ENCODE results near the gene LRP8.

The LRP8 gene

DNA sequence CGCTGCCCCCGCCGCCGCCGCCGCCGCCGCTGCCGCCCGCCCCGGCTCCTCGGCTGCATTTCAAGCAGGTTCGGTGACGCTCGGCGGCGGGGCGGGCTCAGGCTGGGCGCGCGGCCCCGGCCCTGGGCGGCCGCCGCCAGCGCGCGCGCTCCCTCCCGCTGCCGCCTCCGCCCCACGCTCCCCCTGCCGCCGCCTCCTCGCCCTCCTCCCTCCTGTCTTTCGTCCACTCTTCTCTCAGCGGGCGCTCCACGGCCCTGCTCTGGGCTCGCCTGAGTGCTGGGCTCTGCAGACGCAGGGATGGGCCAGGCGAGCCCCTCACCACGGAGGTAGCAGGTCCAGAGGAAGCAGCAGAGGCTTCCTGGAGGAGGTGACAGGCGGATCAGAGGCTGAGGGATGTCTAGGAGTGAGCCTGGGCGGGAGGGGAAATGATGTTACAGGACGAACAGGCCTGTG lies at the start of gene LRP8:
Gene LRP8 (minus strand): TSS at position 62 of the 453 bp plus-strand sequence. CDS start 158 bp downstream, outside the sequence.
- DNase-seq (ENCODE audit: low read depth in 2 of 2) = peak; percentile 62 to 77

DNA sequence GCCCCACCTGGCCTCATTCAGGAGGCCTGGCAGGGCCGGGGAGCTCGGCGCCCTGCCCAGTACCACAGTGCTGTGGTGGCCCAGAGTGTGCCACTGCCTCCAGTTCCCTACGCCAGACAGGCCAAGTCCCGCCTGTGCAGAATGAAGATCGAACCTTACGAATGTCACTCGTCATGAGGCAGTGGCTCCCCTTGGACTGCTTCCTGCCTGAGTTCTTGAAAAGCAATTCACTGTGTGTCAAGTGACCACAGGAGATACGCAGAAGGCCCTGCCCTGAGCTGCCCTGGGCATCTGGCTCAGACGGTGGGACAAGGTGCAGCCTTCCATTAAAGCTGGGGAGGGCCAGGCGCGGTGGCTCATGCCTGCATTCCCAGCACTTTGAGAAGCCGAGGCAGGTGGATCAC lies 49.6 kb upstream of the LRP8 start:
- no peak for DNase-seq (ENCODE audit: low read depth in 2 of 2)

DNA sequence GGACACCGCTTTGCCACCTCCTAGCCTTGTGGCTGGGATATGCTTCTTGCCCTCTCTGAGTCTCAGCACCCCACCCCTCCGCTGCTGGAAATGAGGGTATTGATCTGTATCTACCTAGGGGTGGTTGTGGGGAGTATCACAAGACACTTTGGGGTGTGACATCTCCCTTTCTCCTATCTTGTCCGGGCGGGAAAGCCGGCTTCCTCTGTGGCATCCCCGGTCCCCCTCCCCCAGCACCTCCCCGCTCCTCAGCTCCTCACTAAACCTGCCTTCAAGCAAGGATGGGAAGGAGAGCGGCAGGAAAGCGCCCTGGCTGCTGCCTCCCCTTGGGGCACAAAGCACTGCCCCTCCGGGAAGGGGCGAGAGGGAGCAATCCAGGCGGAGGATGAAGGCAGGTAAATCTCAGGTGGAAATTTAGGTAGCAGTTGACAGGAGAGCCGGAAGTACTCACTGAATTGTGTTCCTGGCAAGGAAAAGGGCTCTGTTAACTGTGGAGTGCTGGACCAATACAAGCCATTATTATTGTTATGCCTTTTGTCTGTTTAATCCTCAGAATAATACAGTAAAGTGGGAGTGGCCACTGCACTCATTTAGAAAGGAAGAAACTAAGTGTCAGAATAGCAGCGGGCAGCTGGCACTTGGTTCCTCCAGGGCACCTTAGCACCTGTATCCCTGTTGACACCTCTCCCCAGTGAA lies 49.0 kb upstream of the LRP8 start:
- no peak for DNase-seq (ENCODE audit: low read depth in 2 of 2)

DNA sequence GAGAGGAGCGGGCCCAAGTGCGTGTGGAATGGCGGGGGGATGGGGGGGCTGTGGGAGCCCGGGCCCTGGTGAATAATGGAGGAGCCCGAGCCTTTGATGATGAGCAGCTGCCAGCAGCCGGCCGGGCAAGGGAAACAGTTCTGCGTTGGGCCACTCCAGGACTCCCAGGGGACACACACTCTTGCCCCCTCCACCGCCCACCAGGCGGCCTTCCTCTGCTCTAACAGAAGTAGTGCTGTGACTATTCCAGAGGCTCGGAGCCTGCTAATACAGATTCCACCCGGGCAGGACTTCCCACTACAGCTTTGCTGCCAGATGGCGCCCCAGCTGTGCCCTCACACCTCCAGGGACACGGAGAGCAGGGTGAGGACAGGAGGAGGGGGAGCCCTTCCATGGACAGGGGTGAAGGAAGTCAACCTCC lies 48.2 kb upstream of the LRP8 start:
- DNase-seq (ENCODE audit: low read depth in 2 of 2) = no peak

DNA sequence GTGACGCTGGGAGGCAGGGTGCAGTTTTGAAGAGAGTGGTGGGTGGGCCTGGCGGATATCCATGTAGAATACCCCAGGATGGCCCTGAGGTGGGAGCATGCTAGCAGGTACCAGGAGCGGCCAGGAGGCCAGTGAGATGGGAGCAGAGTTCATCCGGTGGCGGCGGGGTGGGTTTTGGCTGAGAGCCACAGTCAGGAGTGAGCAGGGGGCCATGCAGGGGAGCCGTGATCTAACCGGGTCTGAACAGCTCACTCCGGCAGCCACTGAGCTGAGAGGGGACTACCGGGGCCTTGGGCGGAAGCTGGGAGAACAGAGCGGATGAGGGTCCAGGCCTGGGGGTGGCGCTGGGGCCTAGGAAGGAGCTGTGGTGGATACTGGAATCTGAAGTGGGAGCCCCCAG lies 47.6 kb upstream of the LRP8 start:
- DNase-seq (ENCODE audit: low read depth in 2 of 2) = no peak

DNA sequence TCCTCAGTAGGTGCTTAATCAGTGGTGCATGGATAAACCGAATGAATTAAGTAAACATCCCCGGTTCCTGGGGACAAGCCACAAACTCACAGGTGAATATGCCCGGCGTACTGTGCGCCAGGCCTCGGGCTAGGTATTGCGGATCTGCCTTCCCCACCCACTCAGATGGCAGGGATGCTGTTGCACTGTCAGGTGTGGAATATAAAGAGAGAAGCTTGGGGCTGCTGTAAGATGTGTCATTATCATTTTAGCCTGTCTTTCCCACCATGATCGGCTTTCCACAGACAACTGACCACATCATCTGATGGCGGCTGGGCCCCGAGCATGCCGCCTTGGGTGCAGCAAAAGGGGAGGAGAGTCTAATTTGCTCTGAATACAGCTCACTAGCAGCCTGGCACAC lies 45.4 kb upstream of the LRP8 start:
- DNase-seq (ENCODE audit: low read depth in 2 of 2) = no peak

DNA sequence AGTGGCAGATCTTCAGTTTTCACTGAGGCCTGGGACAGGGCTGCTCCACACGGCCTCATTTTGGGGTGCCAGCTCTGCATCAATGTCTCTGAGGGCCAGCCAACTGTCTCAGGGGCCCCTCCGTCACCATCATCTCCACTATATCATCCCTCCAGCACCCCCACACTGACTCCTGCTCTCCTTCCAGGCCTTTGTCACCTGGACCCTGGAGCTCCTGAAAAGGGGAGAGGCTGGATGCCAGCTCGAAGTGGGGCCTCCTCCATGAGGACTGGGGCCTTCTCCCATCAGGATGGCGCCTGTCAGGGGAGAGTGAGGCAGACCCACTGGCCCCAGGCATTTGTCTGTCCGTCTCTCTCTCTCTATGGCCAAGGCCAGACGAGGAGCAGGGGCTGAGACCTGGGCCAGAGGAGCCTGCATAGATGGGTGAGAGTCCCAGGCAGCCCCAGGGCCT lies 44.7 kb upstream of the LRP8 start:
- DNase-seq (ENCODE audit: low read depth in 2 of 2) = no peak

GRCh38 chr1:53371851-53372250 lies 44.0 kb upstream of the LRP8 start:
- no peak for DNase-seq (ENCODE audit: low read depth in 2 of 2)

- DNase-seq (ENCODE audit: low read depth in 2 of 2) = no peak
Measured at GRCh38 chr1:53371121-53371666, 43.3 kb upstream of the LRP8 start.

GRCh38 chr1:53370369-53370961 lies 42.6 kb upstream of the LRP8 start:
- no peak for DNase-seq (ENCODE audit: low read depth in 2 of 2)

DNA sequence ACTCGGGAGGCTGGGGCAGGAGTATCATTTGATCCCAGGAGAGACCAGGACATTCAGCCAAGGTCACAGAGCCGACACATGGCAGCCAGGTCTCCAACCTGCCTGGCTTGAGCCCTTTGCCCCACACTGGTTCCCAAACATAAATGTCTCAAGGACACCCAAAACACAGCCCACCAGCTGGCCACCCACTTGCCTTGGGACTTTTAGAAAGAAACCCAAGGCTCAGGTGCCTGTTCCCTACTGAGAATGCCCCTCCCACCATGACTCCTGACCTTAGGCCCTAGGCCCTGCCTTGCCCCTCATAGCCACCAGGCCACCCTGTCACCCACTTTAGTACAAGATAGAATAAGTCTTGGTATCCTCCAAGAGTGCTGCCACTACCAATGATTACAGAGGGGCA lies 41.9 kb upstream of the LRP8 start:
- DNase-seq (ENCODE audit: low read depth in 2 of 2) = no peak

DNA sequence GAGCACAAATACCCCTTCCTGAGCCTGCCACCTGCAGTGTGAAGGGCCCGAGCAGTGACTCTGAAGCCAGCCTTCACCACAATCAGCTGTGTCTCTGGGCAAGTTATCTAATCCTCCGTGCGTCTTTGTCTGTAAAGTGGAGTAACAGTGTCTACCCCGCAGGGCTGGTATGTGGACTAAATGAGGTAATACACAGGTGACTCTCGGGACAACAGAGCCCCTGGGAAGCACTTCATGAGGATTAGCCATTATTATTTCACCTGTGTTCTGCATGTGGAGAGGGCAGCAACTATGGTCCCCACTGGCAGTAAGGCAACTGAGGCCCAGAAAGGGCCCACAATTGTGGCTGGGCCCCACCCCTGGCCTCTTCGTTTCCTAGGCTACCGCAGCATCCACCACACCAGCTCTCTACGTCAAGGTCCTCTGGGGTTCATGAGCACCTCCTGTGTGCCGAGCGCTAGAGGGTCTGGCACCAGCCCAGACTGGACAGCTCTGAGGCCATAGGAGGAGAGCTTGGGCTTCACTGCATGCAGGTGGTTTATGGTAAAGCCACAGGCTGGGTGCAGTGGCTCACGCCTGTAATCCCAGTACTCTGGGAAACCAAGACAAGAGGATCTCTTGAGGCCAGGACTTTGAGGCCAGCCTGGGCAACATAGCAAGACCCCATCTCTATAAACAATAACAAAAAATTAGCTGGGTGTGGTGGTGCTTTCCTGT lies 41.3 kb upstream of the LRP8 start:
- no peak for DNase-seq (ENCODE audit: low read depth in 2 of 2)

DNA sequence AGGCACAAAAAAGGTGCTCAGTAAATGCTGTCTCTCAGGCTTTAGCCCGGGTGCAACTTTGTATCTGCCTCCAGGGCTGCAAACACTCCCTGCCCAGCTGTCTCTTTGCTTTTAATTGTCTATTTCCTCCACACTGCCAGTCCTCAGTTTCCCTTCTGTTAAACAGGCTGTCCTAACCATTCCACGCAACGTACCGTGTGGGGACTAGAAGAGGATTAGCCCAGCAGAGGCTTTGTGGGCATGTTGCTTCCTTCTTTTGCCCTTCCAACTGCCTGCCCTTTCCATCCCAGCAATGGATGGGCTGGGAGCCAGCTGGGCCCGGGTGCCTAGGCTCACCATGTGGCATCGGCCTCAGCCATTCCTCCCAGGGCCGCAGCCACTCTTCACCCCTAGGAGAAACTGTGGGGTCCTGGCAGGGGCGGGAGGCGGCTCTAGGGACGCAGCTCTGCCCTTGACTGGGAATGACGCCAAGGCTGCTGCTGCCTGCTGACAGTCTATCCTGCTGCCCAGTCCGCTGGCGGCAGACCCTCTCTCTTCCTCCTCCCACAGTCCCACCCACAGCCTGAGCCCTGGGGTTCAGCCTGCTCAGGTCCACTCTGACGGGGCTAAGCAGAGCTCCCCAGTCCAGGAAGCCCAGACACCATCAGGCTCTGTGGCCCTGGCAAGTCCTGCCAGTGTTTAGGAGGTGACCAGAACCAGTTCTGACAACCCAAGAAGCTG lies 40.6 kb upstream of the LRP8 start:
- no peak for DNase-seq (ENCODE audit: low read depth in 2 of 2)

DNA sequence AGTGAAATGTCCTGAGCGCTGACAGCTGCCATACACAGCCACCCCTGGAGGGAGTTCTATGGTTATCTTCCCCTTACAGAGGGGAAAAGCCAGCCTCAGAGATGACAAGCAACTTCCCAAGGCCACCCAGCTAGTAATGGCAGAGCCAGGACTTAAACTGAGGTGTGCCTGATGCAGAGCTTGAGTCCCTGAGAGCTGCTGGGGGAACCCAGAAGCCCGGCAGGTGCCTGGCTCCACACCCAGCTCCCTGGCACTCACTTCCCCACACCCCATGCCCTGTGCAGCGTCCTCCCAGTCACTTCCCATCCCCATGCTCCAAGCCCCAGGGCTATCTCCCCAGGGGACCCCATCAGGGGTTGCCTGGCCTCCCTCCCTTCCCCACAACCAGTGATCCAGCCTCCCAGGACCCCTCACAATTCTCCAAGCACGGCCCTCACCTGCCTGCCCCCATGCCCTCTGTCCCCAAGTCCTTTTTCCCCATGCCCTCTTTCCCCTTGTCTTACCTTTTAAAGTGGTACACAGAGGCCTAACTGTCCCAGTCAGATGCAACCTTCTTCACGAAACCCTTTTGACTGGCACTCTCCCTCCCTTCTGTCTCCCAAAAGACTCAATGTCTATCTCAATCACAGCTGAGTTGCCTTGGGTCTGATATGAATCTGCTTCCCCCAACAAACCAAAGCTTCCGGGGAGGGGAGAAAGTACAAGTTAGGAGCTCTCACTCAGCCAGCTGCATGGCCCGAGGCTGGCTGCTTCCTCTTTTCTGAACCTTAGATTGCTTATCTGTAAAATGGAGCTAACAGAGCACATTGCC lies 39.8 kb upstream of the LRP8 start:
- DNase-seq (ENCODE audit: low read depth in 2 of 2) = no peak

DNA sequence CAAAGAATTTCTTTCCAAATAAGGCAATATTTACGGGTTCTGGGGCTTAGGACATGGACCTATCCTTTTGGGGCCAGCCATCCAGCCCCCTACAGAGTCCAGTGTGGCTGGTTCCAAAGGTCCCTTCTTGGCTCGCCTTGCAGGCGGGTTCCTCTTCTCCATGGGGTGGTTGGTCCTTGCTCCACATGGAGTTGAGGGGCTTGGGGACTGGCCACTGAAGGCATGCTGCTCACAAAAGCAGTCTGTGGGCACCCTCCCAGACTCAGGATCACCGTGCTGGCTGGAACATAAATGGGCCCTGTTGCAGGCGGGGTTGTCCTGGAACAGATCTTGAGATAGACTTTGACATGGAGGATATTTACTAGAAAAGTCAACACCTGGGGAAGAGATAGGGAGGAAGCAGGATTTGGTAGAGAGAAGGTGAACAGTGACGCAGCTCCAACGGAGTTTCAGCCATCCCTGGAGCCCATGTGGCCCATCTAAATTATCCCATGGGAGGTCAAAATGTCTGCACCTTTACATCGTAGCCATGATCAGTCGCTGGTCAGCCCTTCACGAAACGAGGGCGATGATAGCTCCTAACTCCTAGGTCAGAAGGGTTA lies 39.1 kb upstream of the LRP8 start:
- DNase-seq (ENCODE audit: low read depth in 2 of 2) = no peak

DNA sequence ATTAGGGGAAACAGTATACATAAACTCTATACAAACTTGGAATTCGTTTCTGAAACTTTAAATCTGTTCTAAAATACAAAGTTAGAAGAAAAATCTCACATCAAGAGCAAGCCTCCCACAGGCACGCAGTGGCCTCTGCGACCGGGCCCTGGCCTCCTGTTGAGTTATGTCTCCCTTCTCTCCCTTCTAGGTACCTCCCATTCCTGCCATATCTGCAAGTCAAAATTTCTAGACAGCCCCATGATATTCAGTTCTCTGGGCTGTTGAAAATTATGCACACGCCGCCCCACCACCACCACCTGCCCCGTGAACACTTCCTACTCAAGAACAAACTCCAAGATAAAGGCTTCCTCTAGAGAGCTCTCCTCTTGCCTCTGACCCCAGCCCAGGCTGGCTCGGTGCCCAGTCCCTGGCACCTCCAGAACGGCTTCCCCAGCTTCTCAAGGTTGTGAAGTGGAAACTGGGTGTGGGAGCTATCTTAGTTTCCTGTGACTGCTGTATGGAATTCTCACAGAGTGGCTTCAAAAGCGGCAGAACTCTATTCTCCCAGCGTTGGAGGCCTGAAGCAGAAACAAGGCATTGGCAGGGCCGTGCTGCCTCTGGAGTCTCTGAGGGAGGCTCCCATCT lies 37.7 kb upstream of the LRP8 start:
- DNase-seq (ENCODE audit: low read depth in 2 of 2) = no peak

GRCh38 chr1:53362851-53363642 lies 35.2 kb upstream of the LRP8 start:
- no peak for DNase-seq (ENCODE audit: low read depth in 2 of 2)

- no peak for DNase-seq (ENCODE audit: low read depth in 2 of 2)
Measured at GRCh38 chr1:53362270-53362669, 34.4 kb upstream of the LRP8 start.

DNA sequence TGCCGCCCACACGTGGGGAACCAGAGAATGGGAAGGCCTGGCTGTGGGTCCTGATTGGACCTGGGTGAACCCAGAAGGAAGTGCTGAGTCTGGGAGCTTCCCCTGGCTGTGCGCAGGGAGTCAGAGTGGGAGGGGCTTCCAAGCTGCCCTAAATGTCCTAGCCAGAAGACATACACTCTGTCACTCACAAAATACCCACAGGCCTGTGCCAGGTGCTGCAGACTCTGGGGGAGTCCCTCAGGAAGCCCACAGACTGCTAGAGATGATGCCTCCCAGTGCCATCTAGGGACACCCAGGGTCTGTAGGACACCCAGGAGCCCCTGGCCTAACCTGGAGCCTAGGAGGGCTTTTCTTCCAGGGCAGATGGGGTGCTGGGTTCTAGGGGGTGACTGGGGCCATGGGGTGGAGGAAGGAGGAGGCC lies 33.7 kb upstream of the LRP8 start:
- DNase-seq (ENCODE audit: low read depth in 2 of 2) = no peak
